Activated CD4-positive, alpha-beta T cell treated with anti-CD3 and anti-CD28 coated beads for 4 hours (primary cell): Measurements from ENCODE around the gene FAM240A.

Experiments
- DNase-seq, 2 donors: peaks; one replicate each; pipeline ENCODE4 v3.0.0-alpha.2; 2020

Gene FAM240A

DNA sequence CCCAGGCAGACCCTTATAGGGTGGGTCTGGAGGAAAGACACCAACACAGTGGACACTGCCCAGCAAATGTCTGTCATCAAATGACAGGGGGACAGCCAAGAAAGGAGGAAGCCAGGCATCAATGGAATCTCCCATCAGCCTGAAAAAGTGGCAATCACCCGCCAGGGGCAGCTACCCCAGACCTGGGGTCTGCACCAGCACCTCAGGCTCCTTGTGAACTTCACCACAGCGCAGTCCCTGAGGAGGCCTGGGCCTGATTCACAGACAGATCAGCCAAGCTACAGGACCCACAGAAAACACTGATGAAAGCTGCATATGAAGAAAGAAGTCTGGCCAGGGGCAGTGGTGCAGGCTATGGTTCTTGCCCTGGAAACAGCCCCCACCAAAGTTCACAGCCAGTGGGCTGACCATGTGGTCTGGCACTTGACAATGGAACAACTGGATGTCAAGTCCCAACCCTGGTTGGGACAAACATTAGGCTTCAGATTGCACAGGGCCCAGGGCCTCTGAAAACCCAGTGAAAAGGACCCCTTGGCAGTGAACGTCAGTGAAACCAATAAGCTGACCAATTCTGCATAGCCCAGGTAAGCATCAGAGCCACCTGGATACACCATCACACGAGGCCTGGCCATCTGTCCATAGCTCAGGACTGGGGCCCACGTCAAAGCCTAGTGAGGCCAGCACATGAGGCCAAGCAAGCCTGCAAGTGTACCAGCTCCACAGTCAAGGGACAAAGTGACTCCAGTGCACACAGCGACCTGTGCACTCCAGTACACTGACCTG is 52.1 kb downstream of the FAM240A start:
- no peak for DNase-seq

DNA sequence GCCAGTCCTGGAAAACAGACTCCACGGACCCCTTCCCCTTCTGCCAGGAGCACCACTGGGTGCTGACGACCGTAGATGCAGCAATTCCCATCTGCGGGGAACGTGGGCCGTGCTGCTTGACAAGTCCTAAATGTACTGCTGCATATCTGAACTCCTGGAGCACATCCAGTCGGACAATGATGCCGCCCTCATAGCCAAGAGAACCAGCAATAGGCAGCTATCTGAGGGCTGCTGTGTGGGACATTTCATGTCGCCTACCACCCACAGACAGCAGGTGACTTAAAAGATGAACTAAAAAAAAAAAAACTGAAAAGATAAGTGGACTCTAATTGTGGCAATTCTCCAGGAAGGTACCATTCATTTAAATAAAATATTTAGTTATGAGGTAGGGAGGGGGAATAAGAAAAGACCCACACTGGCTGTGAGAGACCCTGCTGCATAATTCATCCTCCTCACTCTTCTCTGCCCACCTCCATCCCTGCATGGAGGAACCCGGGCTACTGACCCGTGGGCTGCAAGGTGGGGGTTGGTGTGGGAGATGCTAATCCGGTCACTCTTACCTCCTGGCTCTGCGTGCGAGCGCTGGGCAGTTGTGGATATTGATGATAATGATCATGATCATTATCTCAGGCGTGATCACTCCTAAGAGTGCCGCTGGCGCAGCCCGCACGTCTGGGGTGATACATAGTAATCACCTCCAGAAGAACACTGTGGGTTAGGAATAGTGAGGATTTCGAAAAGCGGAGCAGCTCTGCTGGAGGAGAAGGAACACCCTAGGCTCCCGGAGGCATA is 52.8 kb downstream of the FAM240A start:
- DNase-seq, result no peak

DNA sequence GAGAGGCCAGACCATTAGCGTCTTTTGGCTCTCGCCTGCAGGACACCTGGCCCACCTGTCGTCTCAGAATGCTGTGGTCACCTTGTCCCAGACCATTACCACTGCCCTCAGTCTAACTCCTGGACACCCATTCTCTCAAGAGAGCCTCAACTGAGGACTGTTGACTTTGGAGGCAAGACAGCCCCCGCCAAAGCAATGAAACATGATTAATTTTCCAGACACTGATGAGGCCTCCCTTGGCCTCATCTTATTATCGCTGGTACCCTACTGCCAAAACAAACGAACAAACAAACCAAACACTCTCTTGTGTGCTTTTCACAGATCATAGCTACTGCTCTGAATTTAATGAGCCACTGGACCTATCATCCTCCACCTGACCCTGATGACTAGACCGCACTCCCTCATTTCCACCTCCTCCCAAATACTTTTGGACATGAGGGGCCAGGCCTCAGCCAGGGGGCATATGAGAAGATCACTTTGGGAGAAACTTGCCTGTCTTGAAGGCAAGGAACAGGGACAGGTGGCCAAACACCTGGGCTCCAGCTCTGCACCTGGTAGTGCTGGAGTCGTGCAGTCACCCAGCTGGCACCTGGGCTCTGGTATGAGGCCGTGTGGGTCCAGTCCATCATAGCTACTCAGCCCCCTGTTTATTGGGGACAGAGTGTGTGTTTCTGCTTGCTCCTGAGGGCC is 53.6 kb downstream of the FAM240A start:
- DNase-seq, result no peak

DNA sequence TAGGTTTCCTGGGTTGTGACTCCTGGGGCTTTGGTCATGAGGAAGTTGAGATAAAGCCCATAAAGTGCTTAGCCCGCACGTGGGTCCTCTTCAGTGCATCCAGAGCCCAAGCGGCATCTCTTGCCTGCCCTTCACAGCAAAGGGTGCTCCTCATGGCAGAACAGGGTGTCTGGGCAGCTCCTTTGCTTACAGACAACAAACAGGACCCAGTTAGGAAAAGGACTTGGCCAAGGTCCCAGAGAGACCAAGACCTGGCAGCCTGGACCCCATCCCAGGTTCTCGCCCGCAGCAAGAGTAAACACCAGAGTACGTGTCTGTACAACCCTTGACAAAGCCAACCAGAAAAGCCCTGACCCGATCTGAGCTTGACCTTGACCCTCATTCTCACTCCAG is 54.1 kb downstream of the FAM240A start:
- no peak for DNase-seq

DNA sequence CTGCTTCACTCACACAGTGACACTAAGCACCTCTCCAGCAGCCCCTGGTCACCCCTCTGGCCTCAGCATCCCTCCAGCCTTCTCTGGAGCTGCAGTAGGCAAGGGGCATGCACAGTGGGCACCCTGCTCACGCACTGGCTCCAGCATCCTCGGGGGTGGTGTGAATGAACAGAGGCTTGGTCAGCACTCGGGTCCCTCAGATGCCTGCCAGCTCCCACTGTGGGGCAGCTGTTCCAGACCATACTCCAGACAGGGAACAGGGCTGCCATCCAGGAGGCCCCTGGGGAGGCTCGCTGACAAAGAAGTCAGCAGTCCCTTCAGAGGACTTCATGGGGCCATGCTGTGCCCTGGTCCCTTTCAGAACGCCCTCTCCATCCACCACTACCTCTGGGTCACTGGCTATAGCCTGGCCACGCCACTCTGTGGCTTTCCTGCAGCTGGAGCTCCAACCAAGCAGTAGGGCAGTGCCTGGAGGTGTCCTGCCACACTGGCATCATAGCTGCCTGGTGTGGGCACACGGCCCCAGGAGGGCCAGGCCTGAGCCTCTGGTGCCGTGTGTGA is 54.8 kb downstream of the FAM240A start:
- no peak for DNase-seq

DNA sequence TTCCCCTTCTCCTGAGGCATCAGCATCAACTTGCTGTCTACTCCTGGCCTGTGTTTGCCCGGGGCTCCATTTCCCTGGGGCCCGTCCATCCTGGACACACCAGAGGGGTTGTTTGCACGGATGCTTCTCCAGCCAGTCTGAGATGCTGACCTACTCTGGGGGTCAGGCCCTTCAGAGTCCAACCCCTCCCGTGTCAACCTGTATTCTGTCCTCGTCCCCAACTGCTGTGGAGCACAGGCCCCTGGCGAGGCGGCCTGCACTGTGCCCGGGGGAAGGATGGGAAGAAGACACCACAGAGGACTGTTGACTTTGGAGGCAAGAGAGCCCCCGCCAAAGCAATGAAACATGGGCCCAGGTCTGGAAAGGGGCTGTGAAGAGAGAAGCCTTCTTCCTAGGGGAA is 55.3 kb downstream of the FAM240A start:
- no peak for DNase-seq

DNA sequence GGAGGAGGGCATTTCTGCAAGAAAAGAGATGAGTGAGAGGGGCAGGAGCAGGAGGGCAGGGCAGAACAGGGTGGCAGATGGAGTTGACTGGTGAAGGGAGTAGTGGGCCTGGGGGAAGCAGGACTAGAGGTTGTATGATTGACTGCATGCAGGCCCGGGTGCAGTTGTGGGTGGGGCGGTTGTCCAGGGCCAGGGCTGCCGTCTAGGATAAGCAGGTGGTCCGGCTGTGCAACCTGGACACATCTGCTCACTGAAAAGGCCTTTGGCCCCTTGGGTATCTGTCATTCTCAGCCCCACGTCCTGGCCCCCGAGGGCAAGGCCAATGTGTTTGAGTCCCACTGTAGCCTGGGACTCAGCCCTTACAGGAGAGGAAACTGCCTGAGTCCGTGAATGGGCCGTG is 55.8 kb downstream of the FAM240A start:
- DNase-seq, result no peak

DNA sequence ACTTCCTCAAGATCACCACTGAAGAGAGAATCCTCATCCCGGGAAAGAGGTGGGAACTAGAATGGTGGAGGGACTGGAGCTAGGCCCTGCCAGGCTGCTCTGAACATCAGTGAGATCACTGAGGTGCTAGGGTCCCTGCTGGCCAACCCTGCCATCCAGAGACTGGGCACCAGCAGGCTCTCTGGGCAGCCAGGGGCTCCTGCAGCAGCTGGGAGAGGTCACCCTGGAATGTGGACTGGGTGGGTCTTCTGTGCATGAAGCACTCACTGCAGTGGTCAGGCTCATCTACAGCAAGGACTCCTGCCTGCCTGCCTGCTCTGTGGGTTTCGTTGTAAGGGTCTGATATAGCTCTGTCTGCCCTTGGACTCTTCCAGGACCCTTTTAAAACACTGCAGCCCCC is 56.3 kb downstream of the FAM240A start:
- DNase-seq, result no peak

DNA sequence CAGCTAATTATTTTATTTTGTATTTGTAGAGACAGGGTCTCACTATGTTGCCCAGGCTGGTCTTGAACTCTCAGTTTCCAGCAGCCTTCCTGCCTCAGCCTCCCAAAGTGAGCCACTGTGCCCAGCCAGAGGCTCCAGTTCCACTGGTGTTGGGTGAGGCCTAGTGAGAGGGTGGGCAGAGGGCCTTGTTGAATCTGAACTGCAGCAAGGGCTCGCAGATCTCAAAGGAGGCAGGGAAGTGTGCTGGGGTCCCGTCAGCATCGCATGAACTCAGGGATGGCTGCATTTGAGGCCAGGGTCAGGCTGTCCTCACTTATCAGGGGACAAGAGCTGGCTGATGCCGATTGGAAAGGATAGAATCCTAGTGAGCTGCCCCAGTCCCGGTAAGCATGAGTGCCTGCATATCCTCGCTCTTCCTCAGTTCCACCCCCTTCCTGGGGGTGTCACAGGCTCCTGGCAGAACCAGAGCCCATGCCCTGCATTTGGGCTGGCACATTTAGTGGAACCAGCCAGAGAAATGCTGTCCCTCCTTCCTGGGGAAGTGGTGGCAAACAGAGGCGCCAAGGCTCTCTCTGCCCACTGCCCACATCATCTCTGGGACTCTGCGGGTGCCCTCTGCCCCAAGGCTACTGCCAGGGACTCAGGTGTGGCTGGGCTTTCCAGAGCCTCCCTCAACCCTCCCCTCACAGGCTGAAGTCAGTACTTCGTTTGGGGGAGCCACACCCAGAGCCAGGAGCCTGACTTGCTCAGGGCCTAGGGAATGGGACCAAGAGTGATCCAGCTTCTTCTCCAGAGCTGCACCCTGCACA is 57.1 kb downstream of the FAM240A start:
- DNase-seq, result no peak

DNA sequence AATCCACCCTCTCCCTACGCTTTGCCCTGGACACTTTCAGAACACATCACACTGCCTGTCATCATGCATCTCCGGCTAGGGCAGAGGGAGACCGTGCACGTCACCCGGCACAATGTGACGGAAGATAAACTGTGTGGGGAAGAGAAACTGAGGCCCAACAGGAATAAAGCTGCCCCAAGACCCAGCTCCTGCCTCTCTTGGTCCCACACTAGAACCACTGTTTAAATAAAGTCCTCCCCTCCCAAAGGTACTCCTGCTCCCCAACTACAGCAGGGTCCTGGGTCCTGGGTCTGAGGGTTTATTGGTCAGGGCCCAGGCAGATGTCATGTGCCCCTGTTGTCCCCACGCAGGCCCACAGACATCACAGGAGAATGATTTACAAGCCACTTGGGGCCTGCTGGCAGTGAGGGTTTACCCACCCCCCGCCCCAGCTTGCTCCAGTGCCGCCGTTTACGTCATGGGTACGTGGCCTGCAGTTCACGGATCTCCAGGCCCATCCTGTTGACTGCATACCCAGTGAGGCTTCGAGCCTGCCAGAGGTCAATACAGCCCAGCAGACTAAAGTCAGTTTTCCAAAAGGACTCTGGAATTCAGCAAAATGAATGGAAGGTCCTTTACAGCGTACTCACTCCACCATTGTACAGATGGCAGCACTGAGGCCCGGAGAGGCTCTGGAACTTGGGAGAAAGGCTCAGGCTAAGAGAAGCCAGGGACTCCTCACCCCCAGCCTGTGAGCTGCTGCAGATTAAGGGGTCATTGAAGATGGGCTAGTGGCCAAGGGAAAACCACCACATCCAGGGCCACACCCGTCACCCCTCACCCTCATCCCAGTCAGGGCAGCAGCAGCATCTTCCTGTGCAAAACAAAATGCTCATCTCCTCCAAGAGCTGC is 57.9 kb downstream of the FAM240A start:
- no peak for DNase-seq

DNA sequence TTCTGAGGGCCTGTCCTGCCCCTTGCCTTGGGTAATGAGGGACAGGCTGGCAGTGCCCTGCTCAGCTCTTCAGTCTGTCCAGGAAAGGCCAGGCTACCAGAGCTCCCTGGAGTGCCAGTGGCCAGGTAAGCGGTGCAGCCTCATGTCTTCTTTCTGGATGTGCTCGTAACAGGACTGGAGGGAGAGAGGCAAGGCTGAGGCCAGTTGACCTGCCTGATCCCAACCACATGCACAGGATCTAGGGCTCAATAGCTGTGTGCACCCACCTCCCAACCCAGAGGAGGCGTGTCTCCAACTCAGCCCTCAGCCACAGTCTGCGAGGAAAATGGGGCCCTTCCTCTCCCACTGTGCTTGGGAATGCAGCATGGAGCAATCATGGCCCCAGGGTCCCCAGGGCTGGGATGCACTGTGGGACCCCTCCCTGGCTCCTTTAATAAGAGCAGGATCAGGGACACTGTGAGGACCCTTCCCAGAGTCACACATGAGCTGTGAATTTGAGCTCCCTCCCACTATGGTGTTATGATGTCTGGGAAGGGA is 58.6 kb downstream of the FAM240A start:
- peak in 1 of 2 donors; percentile 0 for DNase-seq

DNA sequence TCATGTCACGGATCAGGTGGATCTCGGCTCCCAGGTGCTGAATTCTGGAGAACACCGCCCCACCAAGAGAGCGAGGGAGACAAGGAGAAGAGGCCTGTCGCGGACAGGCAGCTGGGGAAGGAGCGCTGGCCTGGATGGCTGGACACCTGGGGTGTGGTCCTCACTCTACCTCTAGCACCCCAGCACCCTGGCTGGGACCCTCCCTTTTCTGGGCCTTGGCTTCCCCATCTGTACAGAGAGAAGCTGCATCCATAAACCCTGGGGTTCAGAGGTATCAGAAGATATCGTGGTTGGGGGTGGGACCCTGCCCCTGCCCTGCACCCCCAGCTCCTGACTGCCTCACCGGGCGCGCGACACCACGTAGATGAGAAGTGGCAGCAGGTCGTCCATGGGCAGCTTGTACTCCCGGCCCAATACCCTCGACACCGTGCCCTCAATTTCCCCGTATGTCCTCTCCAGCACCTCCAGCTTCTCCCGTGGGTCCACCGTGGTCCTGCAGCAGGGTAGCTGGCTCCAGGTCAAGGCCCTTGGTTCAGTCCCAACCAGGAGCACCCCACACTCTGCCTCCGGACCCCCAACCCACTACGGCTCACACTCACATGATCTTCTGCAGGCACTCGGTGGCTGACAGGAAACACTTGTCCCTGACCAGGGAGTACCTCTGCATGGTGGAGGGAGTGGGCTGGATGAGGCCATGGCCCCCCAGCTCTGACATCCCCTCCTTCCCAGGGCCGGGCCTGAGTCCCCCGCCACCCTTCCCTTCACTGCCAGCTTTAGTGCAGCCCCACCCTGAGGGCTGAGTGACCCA is 59.4 kb downstream of the FAM240A start:
- no peak for DNase-seq

DNA sequence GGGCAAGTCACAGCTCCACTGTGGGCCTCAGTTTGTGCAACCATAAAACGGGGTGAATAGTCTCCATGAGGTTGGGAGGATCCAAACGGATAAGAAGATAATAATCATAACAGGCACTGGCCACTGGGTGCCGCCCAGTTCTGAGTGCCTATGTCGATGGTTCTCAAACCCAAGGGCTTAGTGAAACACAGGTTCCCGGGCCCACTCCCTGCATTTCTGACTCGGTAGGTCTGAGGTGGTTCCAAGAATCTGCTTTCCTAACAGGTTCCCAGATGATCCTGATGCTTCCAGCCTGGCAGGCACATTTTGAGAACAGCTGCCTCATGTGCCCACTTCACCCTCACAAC is 60.0 kb downstream of the FAM240A start:
- no peak for DNase-seq

DNA sequence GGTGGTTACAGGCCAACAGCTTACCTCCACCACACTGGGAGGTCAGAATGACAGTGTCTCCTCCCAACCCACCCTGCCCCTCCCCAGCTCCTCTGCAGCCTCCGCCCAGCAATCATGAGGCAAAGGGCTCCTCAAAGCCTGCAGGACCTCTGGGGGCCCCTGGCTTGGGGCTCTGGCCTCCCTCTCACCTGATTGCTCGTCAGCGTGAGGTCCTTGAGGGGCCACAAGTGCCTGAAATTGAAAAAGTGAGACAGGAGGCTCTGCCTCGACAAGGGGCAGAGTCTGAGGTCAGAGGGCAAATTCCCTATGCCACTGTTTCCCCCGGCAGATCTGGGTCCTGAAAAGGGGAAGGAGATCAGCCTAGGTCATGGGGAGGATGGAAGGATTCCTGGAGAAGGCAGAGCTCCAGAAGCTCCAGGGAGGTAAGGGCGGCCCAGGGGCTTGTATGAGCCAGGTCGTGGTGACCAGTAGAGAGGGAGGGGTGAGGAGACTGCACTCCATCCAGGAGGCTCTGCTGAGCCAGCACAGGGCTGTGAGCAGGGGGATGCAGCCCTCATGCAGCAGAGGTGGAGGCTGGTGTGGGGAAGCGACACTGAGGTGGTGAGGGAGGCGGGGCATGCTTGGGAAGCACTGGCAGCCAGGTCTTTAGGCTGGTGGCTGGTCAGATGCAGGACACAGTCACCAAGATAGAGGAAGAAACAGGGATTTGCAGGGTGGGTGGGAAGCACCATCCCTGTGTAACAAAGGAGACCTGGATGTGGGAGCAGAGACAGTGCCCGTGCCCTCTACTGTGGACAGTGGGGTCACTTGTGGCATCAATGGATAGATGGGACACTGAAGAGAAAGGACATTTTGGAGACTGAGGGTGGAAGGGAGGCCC is 61.1 kb downstream of the FAM240A start:
- no peak for DNase-seq

DNA sequence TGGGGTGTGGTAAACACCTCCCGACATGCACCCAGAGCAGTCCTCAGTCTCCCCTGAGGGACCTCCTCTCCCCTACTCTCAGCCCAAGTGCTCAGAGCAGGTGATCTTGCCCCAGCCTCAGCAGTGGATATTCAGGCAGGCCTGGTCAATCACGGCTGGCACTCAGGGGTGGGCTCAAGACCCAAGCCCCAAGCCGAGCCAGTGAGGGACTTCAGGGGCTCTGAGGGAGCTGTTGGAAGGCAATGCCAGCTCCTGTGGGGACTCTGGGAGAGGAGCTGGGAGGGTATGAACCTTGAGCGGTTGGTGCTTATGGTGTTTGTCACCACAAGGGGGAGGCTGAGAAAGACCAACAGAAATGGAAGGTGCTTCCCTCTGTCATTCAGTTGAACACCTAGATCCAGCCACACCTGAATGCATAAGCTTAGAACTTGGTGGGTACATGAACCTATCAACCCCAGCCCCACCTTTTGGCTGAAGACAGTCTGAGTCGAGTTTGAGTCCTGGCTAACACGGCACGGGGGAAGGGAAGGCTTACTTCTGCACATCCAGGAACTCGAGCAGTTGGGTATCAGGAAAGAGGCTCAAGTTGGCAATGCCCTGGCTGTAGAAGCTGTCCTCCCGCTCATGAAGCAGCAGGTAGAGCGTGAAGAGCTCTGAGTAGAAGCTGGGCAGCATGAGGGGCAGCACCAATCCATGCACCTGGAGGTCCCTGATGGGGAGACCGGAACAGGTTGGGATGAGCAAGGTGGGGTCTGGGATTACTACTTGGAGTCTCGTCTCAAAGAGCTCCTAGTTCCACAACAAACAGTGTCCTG is 61.9 kb downstream of the FAM240A start:
- DNase-seq, result no peak

DNA sequence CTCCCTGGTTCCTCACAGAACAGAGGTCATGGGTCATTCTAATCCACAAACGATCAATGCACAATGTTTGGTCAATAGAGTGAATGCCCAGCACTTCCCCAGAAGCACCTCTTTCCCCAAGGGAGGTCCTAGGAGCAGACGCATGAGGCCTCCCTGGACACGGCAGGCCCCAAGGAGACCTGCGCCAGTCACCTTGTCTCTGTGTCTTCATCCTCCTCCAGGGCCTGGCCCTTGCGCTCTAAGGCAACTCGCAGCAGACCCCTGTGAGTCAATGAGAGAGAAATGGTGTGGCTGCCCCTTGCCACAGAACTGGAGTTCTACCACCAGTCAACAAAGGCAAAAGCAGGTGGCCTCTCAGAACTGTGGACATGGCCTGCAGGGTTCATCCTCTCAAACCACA is 63.1 kb downstream of the FAM240A start:
- DNase-seq, result no peak
